ENCODE measurements around the gene WDR91. TPM values are rescaled to one million over a fixed set of nuclear protein-coding genes. Genes with fewer than 3 reads are reported as not detected.
A peak's percentile ranks its signal among the peaks of the same experiment; 100 is the strongest.

WDR91 gene
- total and polyA plus RNA-seq, 2 donors (not counting 3 experiments of a cell fraction or from before 2014, with no cell fraction given), result 6.7 to 7.0 TPM

GRCh38 chr7:135162382-135163001 lies 48.8 kb downstream of the WDR91 start:
- H2AFZ ChIP-seq (ENCODE audit: low read depth, low read length), result no peak overlapping the region
- CTCF ChIA-PET, result no interaction called here
- POLR2A ChIA-PET, result no interaction called here
- peaks cover 46% of the 10 kb centered on the region for H3K4me1 ChIP-seq (ENCODE audit: control insufficient read depth, extremely low read depth, insufficient read depth, low read length)
- H3K36me3 ChIP-seq (ENCODE audit: control insufficient read depth in 2 of 2, extremely low read depth in 1 of 2, insufficient read depth in 2 of 2, low read length in 2 of 2), result peaks cover 4% of the 10 kb centered on the region in 2 experiments
- no peak overlapping the region for H3K4me2 ChIP-seq (ENCODE audit: insufficient read depth, low read length)
- no peaks in the 10 kb centered on the region for H3K9me3 ChIP-seq (replicated peaks; ENCODE audit: control insufficient read depth, insufficient read depth, low read length)
- DNase-seq (ENCODE audit: low read depth, low spot score), result no peak
- TF ChIP-seq FOS (IDR thresholded peaks at IDR 0.05; ENCODE audit: borderline replicate concordance, insufficient read depth, low read length) (no peak), JUN (IDR thresholded peaks at IDR 0.05; ENCODE audit: borderline replicate concordance, insufficient read depth, insufficient read length, low read depth) (no peak), MAX (IDR thresholded peaks at IDR 0.05; ENCODE audit: insufficient read depth, insufficient read length) (no peak), EZH2 (IDR thresholded peaks at IDR 0.05; ENCODE audit: borderline replicate concordance, low read depth, low read length, severe bottlenecking) (no peak), MYC (IDR thresholded peaks at IDR 0.05; ENCODE audit: low read depth, low read length) (no peak), POLR2A (IDR thresholded peaks at IDR 0.05; ENCODE audit: low read depth, low read length) (no peak), GATA2 (IDR thresholded peaks at IDR 0.05; ENCODE audit: insufficient read depth, insufficient read length, low read depth, low read length) (no peak), POLR2AphosphoS5 (IDR thresholded peaks at IDR 0.05; ENCODE audit: insufficient read depth, low read depth, low read length) (no peak), CTCF (IDR thresholded peaks at IDR 0.05; ENCODE audit: extremely low read depth in 1 of 2, insufficient read depth in 1 of 2, low read depth in 1 of 2, low read length in 2 of 2) (no peak)
- H3K79me2 ChIP-seq (ENCODE audit: control insufficient read depth, insufficient read depth, low read length), result no peaks in the 10 kb centered on the region
- H3K27ac ChIP-seq (ENCODE audit: insufficient read depth, low read depth, low read length), result no peak overlapping the region
- H3K4me3 ChIP-seq (replicated peaks in 1 of 3; ENCODE audit: insufficient read depth in 1 of 3, low read depth in 1 of 3, low read length in 3 of 3), result no peak overlapping the region
- H3K27me3 ChIP-seq (ENCODE audit: control insufficient read depth in 2 of 2, insufficient read depth in 2 of 2, low read length in 2 of 2), result no peaks in the 10 kb centered on the region
- FAIRE-seq, result peak; percentile 15
- intact Hi-C loops (cut with micrococcal nuclease), result loop anchor here (5.0 to 10.0 kb wide), 2 partner anchors 65 to 468 kb away; no protein-coding TSS in a partner anchor
- no TSS peak for BruUV-seq (replicated peaks)
- dilution Hi-C loops (cut with MboI; ENCODE audit: extremely low pct_ligation_motif_present, low sequenced_read_pairs), result no loop called here
- H3K9me1 ChIP-seq (replicated peaks; ENCODE audit: control insufficient read depth, extremely low read depth, insufficient read depth, low read length), result no peaks in the 10 kb centered on the region
- H3K9ac ChIP-seq (replicated peaks; ENCODE audit: extremely low read depth, insufficient read depth, low read length), result no peak overlapping the region
- no peaks in the 10 kb centered on the region for H4K20me1 ChIP-seq (replicated peaks; ENCODE audit: control insufficient read depth, extremely low read depth, insufficient read depth, low read length)

Data from endothelial cell of umbilical vein (primary cell).